SJCRH30 (cell line): Measurements from ENCODE around the gene GRID2. TPM values are rescaled to one million over a fixed set of nuclear protein-coding genes. Genes with fewer than 3 reads are reported as not detected.

Experiments
- DNase-seq, 2 experiments: peaks; one replicate each; pipeline ENCODE4 v3.0.0-alpha.2; 2015 to 2020
- H3K27ac ChIP-seq: fragments of 250-450 bp; sonication (Bioruptor Pico); 2 replicates; pipeline ENCODE4 v1.5.1; 2020; ENCODE audit warnings: mild to moderate bottlenecking, moderate library complexity
- H3K27me3 ChIP-seq: fragments of 250-450 bp; sonication (Bioruptor Pico); 2 replicates; pipeline ENCODE4 v1.5.1; 2020; ENCODE audit warnings: mild to moderate bottlenecking, moderate library complexity
- H3K36me3 ChIP-seq: fragments of 250-450 bp; sonication (Bioruptor Pico); 2 replicates; pipeline ENCODE4 v1.5.1; 2020; ENCODE audit warnings: mild to moderate bottlenecking, moderate library complexity
- H3K4me1 ChIP-seq: fragments of 250-450 bp; sonication (Bioruptor Pico); 2 replicates; pipeline ENCODE4 v1.5.1; 2020; ENCODE audit warnings: mild to moderate bottlenecking, moderate library complexity
- H3K4me3 ChIP-seq: fragments of 250-450 bp; sonication (Bioruptor Pico); 2 replicates; pipeline ENCODE4 v1.5.1; 2020; ENCODE audit warnings: mild to moderate bottlenecking, moderate library complexity
- H3K9me3 ChIP-seq: fragments of 250-450 bp; sonication (Bioruptor Pico); replicated peaks from 2 replicates; pipeline ENCODE4 v1.5.1; 2020; ENCODE audit warnings: mild to moderate bottlenecking, moderate library complexity
- total RNA-seq: library from RNA; depleted of rRNA; stranded (reverse); fragments of >200 nt; shearing (Covaris generic); gene quantifications from 2 replicates; pipeline ENCODE4 v1.2.3, GENCODE V29; 2014

The GRID2 gene
- total RNA-seq, 1 experiment from 2014 or later, result 0.91 TPM

DNA sequence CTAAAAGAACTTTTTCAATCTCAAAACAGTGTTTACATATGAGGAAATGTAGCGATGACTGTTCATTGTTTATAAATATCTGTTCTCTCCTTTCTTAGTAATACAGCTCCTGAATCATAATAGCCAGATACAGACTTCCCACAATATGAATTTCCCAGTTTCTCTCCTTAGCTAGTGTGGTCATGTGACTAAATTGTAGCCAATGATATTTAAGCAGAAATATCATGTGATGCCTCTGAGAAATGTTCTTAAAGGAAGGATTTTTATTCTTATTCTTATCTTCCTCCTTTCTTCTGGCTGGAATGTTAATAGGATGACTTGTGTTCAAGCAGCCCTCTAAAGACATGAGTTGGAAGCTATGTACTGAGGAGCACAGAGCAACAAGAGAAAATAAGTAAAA, 1141.1 kb downstream of the GRID2 start:
- Histone ChIP-seq H3K36me3 (no peaks in the 10 kb centered on the region), H3K4me1 (no peaks in the 10 kb centered on the region), H3K27ac (no peak overlapping the region), H3K9me3 (no peaks in the 10 kb centered on the region), H3K27me3 (no peaks in the 10 kb centered on the region), H3K4me3 (no peak overlapping the region)
- peak in 1 of 2 experiments; percentile 19 for DNase-seq

- no peaks in the 10 kb centered on the region for H3K36me3 ChIP-seq
- H3K9me3 ChIP-seq, result no peaks in the 10 kb centered on the region
- no peak for DNase-seq
- H3K27me3 ChIP-seq, result no peaks in the 10 kb centered on the region
- peaks cover 3% of the 10 kb centered on the region; the same call in 1 of the 2 replicates for H3K4me1 ChIP-seq
- H3K27ac ChIP-seq, result no peak overlapping the region
- no peak overlapping the region for H3K4me3 ChIP-seq
These were observed 1142.3 kb downstream of the GRID2 start for GRCh38 chr4:93446038-93446437.

DNA sequence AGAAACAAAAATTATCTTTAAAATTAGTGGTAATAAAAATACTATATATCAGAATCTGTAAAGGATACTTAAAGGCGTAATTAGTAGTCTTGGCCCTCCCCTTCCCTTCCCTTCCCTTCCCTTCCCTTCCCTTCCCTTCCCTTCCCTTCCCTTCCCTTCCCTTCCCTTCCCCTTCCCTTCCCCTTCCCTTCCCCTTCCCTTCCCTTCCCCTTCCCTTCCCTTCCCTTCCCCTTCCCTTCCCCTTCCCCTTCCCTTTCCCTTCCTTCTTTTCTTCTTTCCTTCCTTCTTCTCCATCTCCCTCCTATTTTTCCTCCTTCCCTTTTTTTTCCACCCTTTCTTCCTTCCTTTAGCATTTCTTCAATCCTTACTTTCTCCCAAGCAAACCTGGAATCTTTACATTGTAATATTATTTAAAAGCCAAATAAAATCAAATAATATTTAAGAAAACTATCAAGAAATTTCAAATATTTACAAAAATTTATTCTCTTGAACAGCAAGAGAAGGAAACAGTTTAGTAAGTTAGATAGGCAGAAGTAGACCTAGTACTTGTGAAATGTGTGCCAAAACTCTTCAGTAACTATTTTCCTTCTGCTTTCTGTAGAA, 1145.0 kb downstream of the GRID2 start:
- H3K27me3 ChIP-seq, result no peaks in the 10 kb centered on the region
- H3K36me3 ChIP-seq, result no peaks in the 10 kb centered on the region
- no peak for DNase-seq
- H3K4me3 ChIP-seq, result no peak overlapping the region
- no peaks in the 10 kb centered on the region for H3K9me3 ChIP-seq
- no peak overlapping the region for H3K27ac ChIP-seq
- peaks cover 4% of the 10 kb centered on the region; the same call in 1 of the 2 replicates for H3K4me1 ChIP-seq

- no peak for DNase-seq
- H3K27me3 ChIP-seq, result no peaks in the 10 kb centered on the region
- H3K36me3 ChIP-seq, result no peaks in the 10 kb centered on the region
These were observed 1148.2 kb downstream of the GRID2 start for GRCh38 chr4:93451954-93452353.

GRCh38 chr4:93461541-93461940, 1157.8 kb downstream of the GRID2 start:
- Histone ChIP-seq H3K4me3 (no peak overlapping the region), H3K9me3 (no peaks in the 10 kb centered on the region), H3K4me1 (no peaks in the 10 kb centered on the region), H3K36me3 (no peaks in the 10 kb centered on the region), H3K27ac (no peak overlapping the region), H3K27me3 (no peaks in the 10 kb centered on the region)
- no peak for DNase-seq

More at GRCh38 chr4:93451954-93452353, 1148.2 kb downstream of the GRID2 start:
- Histone ChIP-seq H3K27ac (no peak overlapping the region), H3K4me1 (peaks cover 4% of the 10 kb centered on the region; the same call in 1 of the 2 replicates), H3K9me3 (no peaks in the 10 kb centered on the region), H3K4me3 (no peak overlapping the region)

DNA sequence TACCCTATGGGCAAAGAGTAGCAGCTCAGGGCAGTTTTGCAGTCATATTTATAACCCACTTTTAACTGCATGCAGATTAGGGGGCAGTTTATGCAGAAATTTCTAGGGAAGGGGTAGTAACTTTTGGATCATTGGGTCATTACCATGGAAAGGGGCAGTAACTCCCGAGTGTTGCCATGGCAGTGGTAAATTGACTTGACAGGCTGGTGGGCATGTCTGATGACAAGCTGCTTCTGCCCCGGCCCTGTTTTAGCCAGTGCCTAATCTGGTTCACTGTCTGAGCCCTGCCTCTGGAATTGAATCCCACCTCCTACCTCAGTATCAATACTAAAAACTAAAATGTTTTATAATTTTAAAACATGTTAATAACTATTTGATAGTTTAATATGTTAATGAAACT, 1162.7 kb downstream of the GRID2 start:
- no peak overlapping the region for H3K4me3 ChIP-seq
- no peaks in the 10 kb centered on the region for H3K4me1 ChIP-seq
- no peak for DNase-seq
- H3K36me3 ChIP-seq, result no peaks in the 10 kb centered on the region
- H3K27me3 ChIP-seq, result no peaks in the 10 kb centered on the region
- H3K27ac ChIP-seq, result no peak overlapping the region
- no peaks in the 10 kb centered on the region for H3K9me3 ChIP-seq

- Histone ChIP-seq H3K4me1 (no peaks in the 10 kb centered on the region), H3K27ac (no peak overlapping the region), H3K27me3 (no peaks in the 10 kb centered on the region), H3K4me3 (no peak overlapping the region), H3K36me3 (no peaks in the 10 kb centered on the region), H3K9me3 (no peaks in the 10 kb centered on the region)
- DNase-seq, result no peak
These were observed 1163.9 kb downstream of the GRID2 start for GRCh38 chr4:93467484-93468155.

- H3K4me3 ChIP-seq, result no peak overlapping the region
- no peaks in the 10 kb centered on the region for H3K4me1 ChIP-seq
- H3K9me3 ChIP-seq, result no peaks in the 10 kb centered on the region
- DNase-seq, result no peak
- no peak overlapping the region for H3K27ac ChIP-seq
- no peaks in the 10 kb centered on the region for H3K27me3 ChIP-seq
- H3K36me3 ChIP-seq, result no peaks in the 10 kb centered on the region
These were observed 1165.8 kb downstream of the GRID2 start for GRCh38 chr4:93469560-93469959.

- Histone ChIP-seq H3K36me3 (no peaks in the 10 kb centered on the region), H3K27ac (no peak overlapping the region), H3K4me1 (no peaks in the 10 kb centered on the region), H3K27me3 (no peaks in the 10 kb centered on the region), H3K9me3 (no peaks in the 10 kb centered on the region), H3K4me3 (no peak overlapping the region)
- no peak for DNase-seq
These were observed 1172.0 kb downstream of the GRID2 start for GRCh38 chr4:93475730-93476129.

GRCh38 chr4:93478805-93479204, 1175.0 kb downstream of the GRID2 start:
- no peak for DNase-seq
- no peaks in the 10 kb centered on the region for H3K4me1 ChIP-seq
- H3K4me3 ChIP-seq, result no peak overlapping the region
- no peaks in the 10 kb centered on the region for H3K27me3 ChIP-seq
- H3K27ac ChIP-seq, result no peak overlapping the region
- H3K36me3 ChIP-seq, result no peaks in the 10 kb centered on the region
- no peaks in the 10 kb centered on the region for H3K9me3 ChIP-seq

GRCh38 chr4:93480452-93480851, 1176.7 kb downstream of the GRID2 start:
- Histone ChIP-seq H3K4me3 (no peak overlapping the region), H3K36me3 (no peaks in the 10 kb centered on the region)
- no peak for DNase-seq

GRCh38 chr4:93495346-93495745, 1191.6 kb downstream of the GRID2 start:
- Histone ChIP-seq H3K36me3 (no peaks in the 10 kb centered on the region), H3K4me1 (no peaks in the 10 kb centered on the region), H3K9me3 (no peaks in the 10 kb centered on the region), H3K27me3 (no peaks in the 10 kb centered on the region), H3K27ac (no peak overlapping the region), H3K4me3 (no peak overlapping the region)
- no peak for DNase-seq

More at GRCh38 chr4:93480452-93480851, 1176.7 kb downstream of the GRID2 start:
- Histone ChIP-seq H3K27me3 (no peaks in the 10 kb centered on the region), H3K27ac (no peak overlapping the region), H3K9me3 (no peaks in the 10 kb centered on the region), H3K4me1 (no peaks in the 10 kb centered on the region)

DNA sequence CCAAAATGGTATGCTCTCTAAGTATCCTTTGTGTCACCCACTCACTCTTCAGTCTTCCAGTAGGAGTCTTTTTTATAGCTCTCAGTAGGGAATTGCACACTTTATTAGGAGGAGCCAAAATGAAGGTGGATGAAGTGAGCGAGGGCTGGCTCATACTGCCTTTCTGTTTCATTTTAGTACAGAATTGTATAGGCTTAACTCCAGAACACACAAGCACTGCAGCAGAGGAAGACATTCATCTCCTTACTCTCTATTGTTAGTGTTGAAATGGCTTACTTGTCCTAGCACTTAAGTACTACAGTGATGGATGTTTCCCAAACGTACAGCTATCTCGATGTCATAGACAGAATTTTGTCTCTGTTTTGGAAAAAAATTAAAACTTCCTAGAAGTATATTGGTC, 1197.5 kb downstream of the GRID2 start:
- Histone ChIP-seq H3K36me3 (no peaks in the 10 kb centered on the region), H3K4me1 (no peaks in the 10 kb centered on the region), H3K27me3 (no peaks in the 10 kb centered on the region), H3K27ac (no peak overlapping the region), H3K4me3 (no peak overlapping the region), H3K9me3 (no peaks in the 10 kb centered on the region)
- DNase-seq, result no peak

- H3K27ac ChIP-seq, result no peak overlapping the region
- H3K9me3 ChIP-seq, result no peaks in the 10 kb centered on the region
- no peaks in the 10 kb centered on the region for H3K4me1 ChIP-seq
- H3K36me3 ChIP-seq, result no peaks in the 10 kb centered on the region
- no peak overlapping the region for H3K4me3 ChIP-seq
- no peaks in the 10 kb centered on the region for H3K27me3 ChIP-seq
- DNase-seq, result no peak
These were observed 1198.2 kb downstream of the GRID2 start for GRCh38 chr4:93501946-93502345.

- no peak overlapping the region for H3K27ac ChIP-seq
- no peak for DNase-seq
- H3K9me3 ChIP-seq, result no peaks in the 10 kb centered on the region
- no peaks in the 10 kb centered on the region for H3K4me1 ChIP-seq
- H3K36me3 ChIP-seq, result no peaks in the 10 kb centered on the region
- H3K27me3 ChIP-seq, result no peaks in the 10 kb centered on the region
- no peak overlapping the region for H3K4me3 ChIP-seq
These were observed 1199.2 kb downstream of the GRID2 start for GRCh38 chr4:93502991-93503390.

GRCh38 chr4:93513851-93514250, 1210.1 kb downstream of the GRID2 start:
- Histone ChIP-seq H3K36me3 (no peaks in the 10 kb centered on the region), H3K27ac (no peak overlapping the region), H3K4me1 (no peaks in the 10 kb centered on the region), H3K9me3 (no peaks in the 10 kb centered on the region), H3K4me3 (no peak overlapping the region), H3K27me3 (no peaks in the 10 kb centered on the region)
- DNase-seq, result no peak
